Glomerular visceral epithelial cell (primary cell): ENCODE measurements around the gene APPL1.
"Not testable (repeated sequence)": the region's sequence is repeated elsewhere in the genome, so short reads cannot be mapped to it uniquely, and the experiment has no call there.

Experiments
- DNase-seq: peaks from one replicate; pipeline ENCODE4 v3.0.0-alpha.2; 2016; ENCODE audit errors: extremely low spot score

APPL1 gene

DNA sequence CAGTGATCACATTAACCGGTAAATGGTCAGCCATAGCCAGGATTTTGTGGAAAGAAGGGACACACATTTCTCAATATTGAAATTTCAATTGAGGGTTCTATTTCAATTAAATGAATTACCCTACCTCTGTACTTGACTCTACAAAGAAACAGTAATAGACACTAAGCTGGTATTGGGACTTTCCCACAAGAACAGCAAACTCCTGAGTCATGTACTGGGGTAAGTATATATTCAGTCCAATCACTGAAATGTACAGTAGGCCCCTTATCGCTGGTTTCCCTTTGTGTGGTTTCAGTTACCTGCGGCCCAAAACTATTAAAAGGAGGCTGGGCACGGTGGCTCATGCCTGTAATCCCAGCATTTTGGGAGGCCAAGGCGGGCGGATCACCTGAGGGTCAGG is 47.3 kb downstream of the APPL1 start:
- no peak for DNase-seq

DNA sequence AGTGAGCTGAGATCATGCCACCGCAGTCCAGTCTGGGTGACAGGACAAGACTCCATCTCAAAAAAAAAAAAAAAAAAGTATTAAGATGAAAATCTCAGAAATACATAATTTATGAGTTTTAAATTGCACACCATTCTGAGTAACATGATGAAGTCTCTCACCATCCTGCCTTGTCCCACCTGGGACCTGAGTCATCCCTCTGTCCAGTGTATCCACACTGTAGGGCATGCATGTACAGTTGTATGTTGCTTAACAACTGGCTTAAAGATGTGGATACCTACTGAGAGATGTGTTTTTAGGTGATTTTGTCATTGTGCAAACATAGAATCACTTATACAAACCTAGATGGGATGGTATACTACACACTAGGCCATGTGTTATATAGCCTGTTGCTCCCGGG is 47.9 kb downstream of the APPL1 start:
- DNase-seq = no peak

DNA sequence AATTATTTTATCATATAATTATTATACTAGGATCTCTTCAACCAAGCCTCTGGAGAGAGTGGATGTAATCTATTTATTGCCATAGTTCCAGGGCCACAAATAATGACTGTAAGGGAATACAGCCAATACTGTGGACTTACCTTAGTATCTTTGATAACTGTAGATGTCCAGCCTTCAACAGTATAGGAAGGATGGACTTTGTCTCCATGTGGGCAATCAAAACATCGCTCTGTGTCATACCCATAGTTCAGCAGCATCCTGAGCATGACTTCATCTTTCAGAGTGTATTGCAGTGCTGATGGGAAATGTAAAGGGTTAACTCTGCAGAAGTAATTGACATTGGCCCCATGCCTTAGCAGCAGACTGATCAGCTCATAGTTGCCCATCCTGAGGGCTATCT is 50.7 kb downstream of the APPL1 start:
- no peak for DNase-seq

DNA sequence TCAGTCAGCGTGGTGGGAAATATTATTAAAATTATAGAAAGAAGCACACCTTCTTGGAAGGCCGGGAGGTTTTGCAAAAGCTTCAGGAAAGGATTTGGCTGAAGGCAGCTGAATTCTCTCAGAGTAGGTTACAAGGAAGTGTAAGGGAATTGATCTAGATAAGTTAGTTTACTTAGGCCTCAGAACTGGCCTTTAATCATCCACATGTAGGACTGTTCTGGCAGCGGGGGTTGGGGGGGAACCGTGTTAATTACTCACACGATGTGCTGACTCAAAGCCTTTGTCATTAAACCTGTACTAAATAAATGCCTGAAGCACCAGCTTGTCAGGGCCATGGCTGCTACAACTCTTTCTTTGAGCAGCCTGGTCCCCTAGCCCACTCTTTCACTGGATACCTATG is 52.2 kb downstream of the APPL1 start:
- DNase-seq = no peak

DNA sequence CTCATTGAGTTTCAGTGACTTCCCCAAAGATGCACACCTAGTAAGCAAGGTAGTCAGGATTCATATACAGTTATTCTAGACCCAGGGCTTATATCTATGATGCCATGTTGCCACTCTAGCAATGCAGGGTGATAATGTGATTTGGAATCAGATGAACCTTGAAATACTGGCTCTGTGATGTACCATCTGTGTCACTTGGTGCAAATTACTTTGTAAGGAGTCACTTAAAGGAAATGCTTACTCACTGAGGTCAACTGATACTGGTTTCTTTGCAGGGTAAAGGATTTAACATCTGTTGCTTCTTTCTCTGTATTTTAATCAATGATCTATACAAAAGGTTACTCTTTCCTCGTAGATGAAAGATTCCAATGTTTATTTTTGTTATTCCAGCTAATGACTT is 54.2 kb downstream of the APPL1 start:
- DNase-seq = peak; percentile 21

DNA sequence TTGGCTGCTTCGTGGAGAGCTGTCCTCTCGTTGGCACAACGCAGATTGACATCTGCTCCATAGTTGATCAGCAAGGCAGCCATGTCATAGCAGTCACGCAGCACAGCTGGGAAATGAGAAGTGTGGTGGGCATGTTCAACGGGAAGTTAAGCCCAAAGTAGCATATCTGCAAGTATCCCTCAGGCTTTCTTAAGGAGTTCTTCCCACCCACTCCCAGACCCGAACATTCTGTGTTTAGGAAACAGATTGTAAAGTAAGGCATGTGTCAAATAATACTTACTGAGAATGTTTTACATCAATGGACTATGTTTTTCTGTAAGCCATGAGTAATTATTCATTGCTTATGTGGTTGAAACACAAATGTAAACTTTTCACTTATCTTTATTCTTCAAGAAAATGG is 55.8 kb downstream of the APPL1 start:
- no peak for DNase-seq

DNA sequence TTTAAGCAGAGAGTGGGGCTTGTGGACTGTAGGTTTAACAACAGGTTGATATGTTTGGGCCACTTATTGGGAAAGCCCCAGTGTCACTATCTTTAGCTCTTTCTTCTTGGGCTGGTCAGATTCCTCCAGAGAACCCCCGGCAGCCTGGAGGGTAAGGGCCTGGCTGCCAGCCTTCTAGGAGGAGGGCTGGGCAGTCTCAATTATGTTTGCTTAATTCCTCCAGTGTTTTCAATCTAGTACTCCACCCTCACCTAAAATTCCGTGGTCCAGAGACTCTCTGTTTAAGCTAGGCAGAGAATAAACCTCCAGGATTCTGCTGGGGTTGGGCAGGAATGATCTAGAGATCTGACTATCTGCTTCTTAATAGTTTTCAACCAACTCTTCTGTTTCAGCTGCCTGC is 59.7 kb downstream of the APPL1 start:
- DNase-seq = no peak

DNA sequence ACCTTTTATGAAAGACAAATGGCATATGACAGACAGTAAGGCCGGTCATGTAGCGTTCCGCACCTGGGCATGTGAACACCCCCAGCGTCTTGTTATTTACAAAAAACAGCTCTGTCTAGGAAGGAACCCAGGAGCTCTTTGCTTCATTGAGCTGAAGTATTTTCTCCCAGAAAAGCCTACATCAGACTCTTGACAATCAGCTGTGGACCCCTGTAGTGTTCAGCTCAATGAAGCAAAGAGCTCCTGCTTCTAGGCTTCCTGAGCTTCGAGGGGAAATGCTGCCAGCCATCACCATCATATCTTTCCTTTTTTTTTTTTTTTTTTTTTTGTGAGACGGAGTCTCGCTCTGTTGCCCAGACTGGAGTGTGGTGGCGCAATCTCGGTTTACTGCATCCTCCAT is 60.9 kb downstream of the APPL1 start:
- DNase-seq = no peak

DNA sequence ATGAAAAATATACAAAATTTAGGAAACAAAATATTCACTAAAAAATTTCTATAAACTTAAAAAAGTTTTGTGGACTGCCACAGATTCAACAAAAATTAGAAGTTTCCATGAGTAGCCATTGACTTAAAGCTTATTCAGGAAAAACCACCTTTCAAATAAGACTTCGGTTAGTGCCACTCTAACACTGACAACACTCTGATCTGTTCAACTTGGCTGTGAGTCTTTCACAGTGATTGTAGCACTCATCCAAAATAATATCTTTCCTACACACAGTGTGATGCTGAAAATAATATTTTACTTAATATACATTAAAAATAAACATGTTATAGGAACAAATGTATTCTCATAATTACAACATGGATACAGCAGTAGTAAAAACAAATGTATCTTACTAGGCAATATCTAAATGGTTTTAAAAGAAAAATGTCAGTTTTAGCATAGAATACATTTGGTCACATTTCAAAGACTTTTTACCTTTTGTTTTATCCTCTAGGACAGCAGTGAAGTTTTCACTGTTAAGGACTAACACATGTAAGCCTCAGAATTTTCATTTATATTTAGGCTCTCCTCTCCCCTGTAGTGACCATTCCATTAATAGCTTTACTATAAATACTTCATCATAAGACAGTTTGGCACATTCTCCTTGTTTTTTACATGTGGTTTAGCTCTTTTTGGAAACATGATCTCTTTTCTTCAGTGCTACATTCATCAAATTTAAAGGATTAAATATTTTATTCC is 64.8 kb downstream of the APPL1 start, which contains the start of gene ASB14:
Gene ASB14, minus strand, starts transcription at position 527 of the 738 bp plus-strand sequence. CDS start 652 bp downstream, outside the sequence.
- no peak for DNase-seq

DNA sequence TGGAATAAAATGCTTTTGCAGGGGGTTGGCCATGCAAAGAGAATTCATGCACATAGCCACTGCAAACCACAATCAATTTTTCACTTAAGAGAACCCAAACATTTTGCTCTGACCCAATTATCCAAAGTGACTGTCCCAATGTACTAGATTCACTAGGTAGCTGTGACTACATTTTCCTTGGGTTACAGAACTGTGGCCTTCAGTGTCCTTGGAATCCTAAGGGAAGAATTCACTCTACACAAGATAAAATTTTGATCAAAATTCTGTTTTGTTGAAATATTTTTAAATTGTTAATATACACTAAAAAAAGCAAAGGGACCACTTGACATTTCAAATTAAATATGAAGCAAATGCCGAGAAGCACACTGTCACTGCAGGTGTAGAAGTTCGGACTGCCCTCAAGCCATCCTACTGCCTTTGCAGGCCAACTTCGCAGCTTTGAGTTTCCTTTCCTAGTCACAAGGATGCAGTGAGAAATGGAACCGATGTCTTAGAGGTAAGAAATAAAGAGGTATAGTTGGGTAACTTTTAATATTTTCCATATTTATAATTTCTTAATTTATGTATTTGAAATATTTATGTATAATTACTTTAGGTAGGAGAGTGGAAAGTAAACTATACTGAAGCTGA is 65.5 kb downstream of the APPL1 start:
- DNase-seq = no peak

DNA sequence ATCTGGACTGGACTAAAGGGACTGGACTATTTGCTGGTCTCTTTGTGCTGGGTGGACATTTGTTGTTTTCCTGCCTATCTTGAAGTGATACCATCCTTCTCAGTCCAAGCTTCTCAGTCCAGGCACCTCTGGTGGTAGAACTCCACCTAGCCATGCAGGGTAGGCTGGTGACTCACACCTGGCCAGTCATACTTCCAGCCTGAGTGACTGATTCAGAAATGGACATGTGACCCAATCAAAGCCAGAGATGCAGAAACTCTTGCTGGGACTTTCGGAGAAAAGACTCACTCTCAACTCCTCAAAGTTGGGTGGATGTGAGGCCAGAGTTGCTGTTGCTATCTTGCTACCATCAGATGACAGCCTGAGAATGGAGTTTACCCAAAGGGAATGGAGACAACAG is 70.5 kb downstream of the APPL1 start:
- peak; percentile 52 for DNase-seq

DNA sequence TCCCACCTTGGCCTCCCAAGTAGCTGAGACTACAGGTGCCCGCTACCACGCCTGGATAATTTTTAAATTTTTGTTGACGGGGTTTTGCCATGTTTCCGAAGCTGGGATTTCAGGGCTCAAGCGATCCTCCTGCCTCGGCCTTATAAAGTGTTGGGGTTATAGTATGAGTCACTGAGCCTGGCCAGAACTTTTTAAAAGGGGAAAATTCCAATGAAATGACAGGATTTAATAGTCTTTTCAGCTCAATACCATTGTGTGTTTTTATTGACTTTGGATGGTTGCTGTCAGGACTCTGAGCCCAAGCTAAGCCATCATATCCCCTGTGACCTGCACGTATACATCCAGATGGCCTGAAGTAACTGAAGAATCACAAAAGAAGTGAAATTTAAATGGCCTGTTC is 76.0 kb downstream of the APPL1 start:
- not testable (repeated sequence) for DNase-seq

DNA sequence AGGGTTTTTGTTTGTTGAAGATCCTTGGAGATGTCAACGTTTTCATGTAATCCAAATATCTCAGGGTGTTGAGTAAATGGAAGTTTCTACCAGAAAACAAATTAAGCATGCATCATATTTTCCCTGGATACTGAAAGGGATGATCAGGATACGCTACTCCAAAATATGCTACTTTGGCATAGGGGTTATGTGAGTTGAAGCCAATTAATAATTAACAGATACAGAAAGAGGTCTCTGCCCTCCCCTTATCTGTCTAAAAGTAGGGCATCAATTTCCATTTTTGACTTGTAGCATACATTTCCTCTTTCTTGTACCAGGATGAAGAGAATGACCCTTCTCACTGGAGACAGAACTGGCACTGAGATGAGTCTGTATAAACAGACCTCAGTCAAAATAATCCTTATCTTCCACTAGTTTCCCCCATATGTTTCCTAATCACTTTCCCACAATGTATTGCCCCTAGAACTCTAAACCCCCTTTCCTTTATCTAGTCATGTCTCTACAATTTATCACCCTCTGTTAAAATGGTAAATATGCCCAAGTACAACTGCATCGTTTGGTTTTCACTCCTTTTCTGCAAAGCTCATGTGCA is 82.3 kb downstream of the APPL1 start:
- DNase-seq = no peak

DNA sequence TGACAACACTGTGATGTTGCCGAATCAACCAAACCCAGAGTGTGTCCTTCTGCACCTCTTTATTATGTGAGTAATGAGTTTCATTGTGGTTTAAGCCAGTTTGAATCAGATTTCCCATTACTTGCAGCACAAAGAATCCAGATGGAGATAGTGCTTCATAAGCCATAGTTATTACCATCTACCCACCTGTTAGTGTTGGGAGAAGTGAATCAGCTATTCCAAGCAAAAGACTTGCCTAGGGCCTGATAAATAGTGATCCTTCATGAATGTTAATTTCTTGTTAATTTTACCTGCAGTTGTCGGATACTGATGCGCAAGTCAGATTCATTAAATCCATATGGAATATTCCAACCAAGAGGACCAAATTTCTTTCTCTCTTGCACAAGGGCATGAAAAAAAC is 86.7 kb downstream of the APPL1 start:
- DNase-seq = no peak
